Smooth muscle cell (in vitro differentiated cells): Measurements from ENCODE around the gene KRTAP25-1. TPM values are rescaled to one million over a fixed set of nuclear protein-coding genes. Genes with fewer than 3 reads are reported as not detected.

ENCODE experiments used
- DNase-seq: peaks from one replicate; lab custom pipeline; 2025; ENCODE audit not compliant: unreplicated experiment; lab: John Stamatoyannopoulos, UW
- H2AFZ ChIP-seq: fragments of 200-600 bp; sonication (generic); 2 replicates; pipeline ENCODE4 v1.6.0; 2016; ENCODE audit warnings: antibody characterized with exemption, low read depth, mild to moderate bottlenecking
- H3F3A ChIP-seq: fragments of 200-600 bp; sonication (generic); 2 replicates; pipeline ENCODE4 v1.6.0; 2017; ENCODE audit warnings: antibody characterized with exemption, low read depth
- H3K27ac ChIP-seq: fragments of 200-600 bp; sonication (generic); 2 replicates; pipeline ENCODE4 v1.5.1; 2016; ENCODE audit warnings: low read depth, mild to moderate bottlenecking
- H3K27me3 ChIP-seq: fragments of 200-600 bp; sonication (generic); 2 replicates; pipeline ENCODE4 v1.6.1; 2016; ENCODE audit warnings: low read depth, mild to moderate bottlenecking
- H3K36me3 ChIP-seq: fragments of 200-600 bp; sonication (generic); 2 replicates; pipeline ENCODE4 v1.5.1; 2016; ENCODE audit warnings: low read depth
- H3K4me1 ChIP-seq: fragments of 200-600 bp; sonication (generic); 2 replicates; pipeline ENCODE4 v1.5.1; 2016; ENCODE audit warnings: low read depth
- H3K4me2 ChIP-seq: fragments of 200-600 bp; sonication (generic); 2 replicates; pipeline ENCODE4 v1.6.0; 2016; ENCODE audit warnings: mild to moderate bottlenecking
- H3K4me3 ChIP-seq: fragments of 200-600 bp; sonication (generic); 2 replicates; pipeline ENCODE4 v1.5.1; 2016; ENCODE audit warnings: mild to moderate bottlenecking
- H3K79me2 ChIP-seq: fragments of 200-600 bp; sonication (generic); 2 replicates; pipeline ENCODE4 v1.6.0; 2016; ENCODE audit warnings: low read depth, mild to moderate bottlenecking
- H3K9ac ChIP-seq: fragments of 200-600 bp; sonication (generic); 2 replicates; pipeline ENCODE4 v1.6.0; 2016; ENCODE audit warnings: low read depth
- H3K9me3 ChIP-seq: fragments of 200-600 bp; sonication (generic); replicated peaks from 2 replicates; pipeline ENCODE4 v1.5.1; 2016; ENCODE audit warnings: low read depth
- H4K20me1 ChIP-seq: fragments of 200-600 bp; sonication (generic); 2 replicates; pipeline ENCODE4 v1.6.0; 2016; ENCODE audit warnings: low read depth
- WGBS: methylation state at CpG from one replicate; pipeline ENCODE4 v1.1.7; 2016; ENCODE audit warnings: low lambda C conversion rate; 5-methylcytosine and 5-hydroxymethylcytosine counted together
- polyA plus RNA-seq: library from polyadenylated mRNA; unstranded; fragments of >200 nt; fragmentation: Nextera tagmentation; extraction: Ambion mirVana; gene quantifications from 2 replicates; pipeline ENCODE4 v1.2.1, GENCODE V29; 2016
- total RNA-seq: library from RNA; depleted of rRNA; stranded (reverse); fragments of >200 nt; gene quantifications from 2 replicates; pipeline ENCODE4 v1.2.3, GENCODE V29; 2014
- TF ChIP-seq, protein P1 (sequence below): fragments of 200-600 bp; sonication (generic); IDR thresholded peaks from 2 replicates; pipeline ENCODE4 v1.5.1; 2017; ENCODE audit warnings: borderline replicate concordance, mild to moderate bottlenecking, antibody characterized with exemption; ENCODE audit not compliant: insufficient read depth, poor library complexity, severe bottlenecking

Gene KRTAP25-1
- total and polyA plus RNA-seq, 2 experiments from 2014 or later = not detected

DNA sequence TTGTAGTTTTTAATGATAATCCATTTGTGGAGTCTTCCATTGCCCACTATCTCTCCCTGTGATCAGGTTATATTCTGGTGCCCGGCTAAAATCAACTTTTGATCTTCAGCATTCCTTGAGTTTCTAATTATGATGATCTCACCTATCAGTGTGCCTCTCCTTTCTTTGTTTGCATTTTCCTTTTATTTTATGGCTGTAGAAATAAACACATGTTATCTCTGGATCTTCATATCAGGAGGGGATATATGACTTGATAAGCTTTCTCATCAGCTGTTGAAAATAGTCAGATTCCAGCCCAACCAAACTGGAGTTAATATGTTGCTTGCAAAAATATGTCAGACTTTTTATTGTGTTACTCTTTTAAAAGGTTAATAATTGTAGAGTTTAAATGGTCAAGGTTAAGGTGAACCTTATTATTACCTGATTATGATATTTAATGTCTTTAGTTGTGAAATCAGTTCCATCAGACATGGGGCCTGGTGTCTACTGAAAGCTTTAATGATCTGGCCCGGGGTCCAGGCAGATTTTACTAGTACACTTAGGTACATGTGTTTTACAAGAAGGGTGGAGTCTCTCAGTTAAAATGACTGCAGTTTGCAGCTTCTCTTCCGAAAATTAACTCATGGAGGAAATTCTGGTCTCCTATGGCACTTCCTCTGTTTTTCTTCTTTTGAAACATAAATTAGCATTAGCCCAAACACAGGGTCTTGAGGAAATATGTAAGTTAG lies 19.3 kb downstream of the KRTAP25-1 start:
- Histone ChIP-seq H3F3A (no peaks in the 10 kb centered on the region), H3K27ac (no peak overlapping the region), H3K4me2 (no peak overlapping the region)

DNA sequence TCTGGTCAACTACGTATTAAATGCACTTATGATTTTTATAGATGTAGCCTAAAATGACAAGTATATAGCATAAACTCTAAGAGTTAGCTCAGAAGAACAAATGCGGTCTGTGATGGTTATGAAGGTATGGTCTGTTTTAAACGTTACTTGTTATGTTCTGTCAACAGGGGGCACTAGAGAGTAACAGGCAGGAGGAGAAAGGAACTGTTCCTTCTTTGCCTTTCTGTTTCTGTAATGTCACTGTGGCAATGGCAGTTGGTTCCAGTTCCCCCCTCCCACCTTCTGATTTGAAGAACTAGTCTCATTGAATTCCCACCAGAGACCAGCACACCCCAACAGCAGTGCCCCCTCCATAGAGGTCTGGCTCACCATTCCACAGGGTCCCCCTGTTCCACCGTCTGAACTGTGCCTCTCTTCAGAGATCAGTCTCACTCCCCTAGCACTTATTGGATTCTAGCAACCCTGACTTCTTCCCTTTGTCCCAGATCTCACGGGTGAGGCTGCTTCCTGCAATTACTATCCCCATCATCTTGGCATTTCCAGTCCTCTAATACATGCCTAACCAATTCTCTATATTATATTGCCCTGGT lies 20.6 kb downstream of the KRTAP25-1 start:
- no peak overlapping the region for H2AFZ ChIP-seq
- 57% methylated on average over 5 of the region's 5 CpGs for WGBS
- no peak overlapping the region for H3K4me2 ChIP-seq
- H3K79me2 ChIP-seq = no peaks in the 10 kb centered on the region
- H3K4me3 ChIP-seq = no peak overlapping the region
- no peaks in the 10 kb centered on the region for H3K9me3 ChIP-seq
- H3F3A ChIP-seq = no peaks in the 10 kb centered on the region
- no peaks in the 10 kb centered on the region for H3K27me3 ChIP-seq
- DNase-seq = no peak
- TF ChIP-seq, protein P1, sequence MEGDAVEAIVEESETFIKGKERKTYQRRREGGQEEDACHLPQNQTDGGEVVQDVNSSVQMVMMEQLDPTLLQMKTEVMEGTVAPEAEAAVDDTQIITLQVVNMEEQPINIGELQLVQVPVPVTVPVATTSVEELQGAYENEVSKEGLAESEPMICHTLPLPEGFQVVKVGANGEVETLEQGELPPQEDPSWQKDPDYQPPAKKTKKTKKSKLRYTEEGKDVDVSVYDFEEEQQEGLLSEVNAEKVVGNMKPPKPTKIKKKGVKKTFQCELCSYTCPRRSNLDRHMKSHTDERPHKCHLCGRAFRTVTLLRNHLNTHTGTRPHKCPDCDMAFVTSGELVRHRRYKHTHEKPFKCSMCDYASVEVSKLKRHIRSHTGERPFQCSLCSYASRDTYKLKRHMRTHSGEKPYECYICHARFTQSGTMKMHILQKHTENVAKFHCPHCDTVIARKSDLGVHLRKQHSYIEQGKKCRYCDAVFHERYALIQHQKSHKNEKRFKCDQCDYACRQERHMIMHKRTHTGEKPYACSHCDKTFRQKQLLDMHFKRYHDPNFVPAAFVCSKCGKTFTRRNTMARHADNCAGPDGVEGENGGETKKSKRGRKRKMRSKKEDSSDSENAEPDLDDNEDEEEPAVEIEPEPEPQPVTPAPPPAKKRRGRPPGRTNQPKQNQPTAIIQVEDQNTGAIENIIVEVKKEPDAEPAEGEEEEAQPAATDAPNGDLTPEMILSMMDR = peak; percentile 33
- H4K20me1 ChIP-seq = no peaks in the 10 kb centered on the region
- H3K9ac ChIP-seq = no peak overlapping the region
- no peaks in the 10 kb centered on the region for H3K36me3 ChIP-seq
- H3K4me1 ChIP-seq = no peaks in the 10 kb centered on the region
- H3K27ac ChIP-seq = no peak overlapping the region

More for the DNA sequence above, 19.3 kb downstream of the KRTAP25-1 start:
- H3K4me3 ChIP-seq = no peak overlapping the region
- H3K4me1 ChIP-seq = no peaks in the 10 kb centered on the region
- H3K27me3 ChIP-seq = no peaks in the 10 kb centered on the region
- H4K20me1 ChIP-seq = no peaks in the 10 kb centered on the region
- TF ChIP-seq, protein P1 = no peak
- DNase-seq = no peak
- H3K79me2 ChIP-seq = no peaks in the 10 kb centered on the region
- no peaks in the 10 kb centered on the region for H3K36me3 ChIP-seq
- no peak overlapping the region for H3K9ac ChIP-seq
- no peak overlapping the region for H2AFZ ChIP-seq
- H3K9me3 ChIP-seq = no peaks in the 10 kb centered on the region
- 73% methylated on average over 3 of the region's 3 CpGs for WGBS

DNA sequence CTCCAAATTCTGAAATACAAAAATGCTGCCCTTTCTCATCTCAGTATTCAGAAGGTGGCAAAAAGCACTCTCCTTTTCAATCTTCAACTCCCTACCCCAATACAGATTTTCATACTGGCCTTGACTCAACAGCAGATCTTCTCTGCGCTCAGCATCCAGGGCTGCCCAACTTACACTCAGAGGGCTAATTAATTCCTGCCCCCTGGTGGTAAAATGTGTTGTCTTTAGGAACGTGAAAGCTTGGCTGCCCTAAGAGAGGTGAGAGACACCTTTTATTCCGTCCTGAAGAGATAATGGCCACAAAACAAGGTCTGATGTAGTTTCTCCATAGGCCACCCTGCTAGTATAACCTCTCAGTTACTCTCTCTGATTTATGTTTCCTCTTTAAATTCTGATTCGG lies 31.5 kb downstream of the KRTAP25-1 start:
- no peaks in the 10 kb centered on the region for H3K36me3 ChIP-seq
- H2AFZ ChIP-seq = no peak overlapping the region
- no peaks in the 10 kb centered on the region for H3K9me3 ChIP-seq
- WGBS = 44% methylated on average over 4 of the region's 4 CpGs
- TF ChIP-seq, protein P1 = peak; percentile 51
- no peak overlapping the region for H3K9ac ChIP-seq
- H4K20me1 ChIP-seq = no peaks in the 10 kb centered on the region
- no peaks in the 10 kb centered on the region for H3F3A ChIP-seq
- no peak overlapping the region for H3K27ac ChIP-seq
- no peaks in the 10 kb centered on the region for H3K79me2 ChIP-seq
- no peak for DNase-seq
- no peak overlapping the region for H3K4me2 ChIP-seq
- H3K27me3 ChIP-seq = no peaks in the 10 kb centered on the region
- H3K4me1 ChIP-seq = no peaks in the 10 kb centered on the region
- no peak overlapping the region for H3K4me3 ChIP-seq
